HG02870 (cell line): Measurements from ENCODE around the gene EYA2.
"Not testable (repeated sequence)": the region's sequence is repeated elsewhere in the genome, so short reads cannot be mapped to it uniquely, and the experiment has no call there.

ENCODE experiments used
- ATAC-seq: cut with Tn5 transposase; IDR thresholded peaks from one replicate; pipeline ENCODE4 v1.9.1; 2021; ENCODE audit warnings: mild to moderate bottlenecking, moderate library complexity; ENCODE audit not compliant: unreplicated experiment

The EYA2 gene

DNA sequence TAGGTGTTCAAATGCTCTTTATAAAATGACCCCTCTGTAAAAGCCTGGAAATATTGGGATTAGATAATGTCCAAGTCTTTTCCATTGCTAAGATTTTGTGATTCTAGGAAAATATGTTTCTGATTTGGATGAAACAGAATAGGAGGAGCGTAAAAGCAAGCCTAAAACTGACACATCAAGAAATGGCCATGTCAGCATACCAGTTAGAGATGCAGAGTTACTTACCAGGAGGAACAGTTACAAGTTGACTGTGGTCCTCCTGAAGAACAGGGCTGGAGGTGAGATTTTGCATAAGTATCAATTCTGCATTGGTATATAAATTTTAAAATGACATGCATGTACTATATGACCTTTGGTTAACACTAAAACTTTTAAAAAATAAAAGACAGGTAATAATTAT lies 35.3 kb downstream of the EYA2 start:
- no peak for ATAC-seq

- no peak for ATAC-seq
These were observed 36.1 kb downstream of the EYA2 start for GRCh38 chr20:46930640-46931339.

GRCh38 chr20:46931699-46932098 lies 37.1 kb downstream of the EYA2 start:
- no peak for ATAC-seq

DNA sequence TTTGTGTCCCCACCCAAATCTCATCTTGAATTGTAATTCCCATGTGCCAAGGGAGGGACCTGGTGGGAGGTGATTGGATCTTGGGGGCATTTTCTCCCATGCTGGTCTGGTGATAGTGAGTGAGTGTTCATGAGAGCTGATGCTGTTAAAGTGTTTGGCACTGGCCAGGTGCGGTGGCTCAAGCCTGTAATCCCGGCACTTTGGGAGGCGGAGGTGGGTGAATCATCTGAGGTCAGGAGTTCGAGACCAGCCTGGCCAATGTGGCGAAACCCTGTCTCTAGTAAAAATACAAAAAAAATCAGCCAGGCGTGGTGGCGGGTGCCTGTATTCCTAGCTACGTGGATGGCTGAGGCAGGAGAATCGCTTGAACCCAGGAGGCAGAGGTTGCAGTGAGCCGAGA lies 37.8 kb downstream of the EYA2 start:
- ATAC-seq = not testable (repeated sequence)

GRCh38 chr20:46933150-46933549 lies 38.5 kb downstream of the EYA2 start:
- no peak for ATAC-seq

DNA sequence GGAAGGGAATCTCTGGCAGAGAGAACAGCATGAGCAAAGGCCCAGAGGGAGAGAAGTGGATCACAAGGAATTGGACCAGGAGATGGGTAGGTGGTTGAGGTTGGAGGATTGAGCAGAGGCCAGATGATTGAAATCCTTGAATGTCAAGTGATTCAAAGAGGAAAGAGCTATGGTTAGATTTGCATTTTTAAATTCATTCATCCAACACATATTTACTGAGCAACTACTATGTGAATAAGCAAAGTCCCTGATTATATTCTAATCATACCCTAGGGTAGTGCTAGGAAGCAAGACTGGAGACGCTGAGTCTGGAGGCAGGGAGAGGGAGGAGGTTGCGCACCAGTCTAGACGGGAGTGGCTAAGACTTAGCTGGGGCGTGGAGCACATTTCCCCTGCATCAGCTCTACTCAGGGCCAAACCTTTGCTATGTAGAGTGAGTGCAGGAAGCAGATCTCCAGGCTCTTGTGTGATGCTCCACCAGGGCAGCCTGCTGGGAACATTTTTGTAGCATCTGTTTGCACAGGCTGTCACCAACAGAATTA lies 40.2 kb downstream of the EYA2 start:
- ATAC-seq = no peak

- ATAC-seq = no peak
These were observed 40.9 kb downstream of the EYA2 start for GRCh38 chr20:46935394-46936017.

- no peak for ATAC-seq
These were observed 41.9 kb downstream of the EYA2 start for GRCh38 chr20:46936415-46937156.

DNA sequence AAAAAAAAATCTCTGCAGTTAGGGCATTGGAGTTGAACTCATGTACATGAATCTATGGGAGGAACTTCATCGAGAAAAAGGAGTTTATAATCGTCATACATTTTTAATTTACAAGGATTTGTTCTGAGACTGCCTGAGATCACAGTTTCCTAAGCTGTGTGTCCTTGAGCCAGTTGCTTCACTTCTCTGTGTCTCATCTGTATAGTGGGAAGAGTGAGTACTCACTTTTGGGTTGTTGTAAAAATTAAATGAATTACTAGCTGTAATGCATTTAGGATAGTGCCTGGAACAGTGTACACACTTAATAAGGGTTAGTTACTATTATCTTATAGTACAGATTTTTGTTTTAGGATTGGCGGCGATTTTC lies 42.5 kb downstream of the EYA2 start:
- ATAC-seq = no peak

- ATAC-seq = no peak
These were observed 43.0 kb downstream of the EYA2 start for GRCh38 chr20:46937533-46938226.

GRCh38 chr20:46938434-46938833 lies 43.8 kb downstream of the EYA2 start:
- ATAC-seq = no peak

DNA sequence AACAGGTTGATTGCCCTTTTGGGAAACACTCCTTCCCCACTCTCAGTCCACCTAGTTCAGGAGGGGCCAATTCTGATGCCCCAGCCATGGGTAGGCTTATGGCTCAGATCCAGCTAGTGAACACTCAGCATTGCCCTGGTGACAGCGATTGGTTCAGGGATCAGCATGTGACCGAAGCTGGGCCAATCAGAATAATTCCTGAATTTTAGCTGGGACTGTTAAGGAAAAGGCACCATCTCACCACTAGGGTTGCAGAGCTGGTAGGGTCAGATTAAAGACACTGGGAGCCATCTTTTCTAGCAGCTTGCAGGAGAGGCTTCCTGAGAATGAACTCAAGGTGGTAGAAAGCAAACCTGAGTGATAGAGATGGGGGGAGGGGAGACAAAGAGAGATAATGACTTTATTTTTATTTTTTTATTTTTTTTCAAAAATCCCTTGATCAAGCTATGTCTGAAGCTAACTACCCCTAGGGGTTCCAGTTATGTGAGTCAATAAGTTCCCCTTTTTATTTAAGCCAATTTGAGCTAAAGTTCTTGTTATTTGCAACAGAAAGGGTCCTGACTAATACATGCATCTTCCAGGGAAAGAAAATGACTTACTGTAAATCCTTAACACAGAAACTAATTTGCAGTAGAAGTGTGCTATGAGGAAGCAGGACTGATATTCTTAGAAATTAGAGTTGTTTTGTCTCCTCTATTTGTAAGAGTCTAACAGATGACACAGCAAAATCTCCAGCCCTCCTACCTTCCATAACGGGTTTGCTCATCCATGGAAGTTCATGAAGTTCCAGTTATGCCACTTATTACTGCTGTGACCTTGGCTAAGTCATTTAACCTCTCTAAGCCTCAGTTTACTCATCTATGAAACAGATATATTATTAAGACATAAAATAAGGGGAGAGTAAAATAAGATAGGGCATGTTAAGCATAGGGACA lies 44.7 kb downstream of the EYA2 start:
- ATAC-seq = no peak

GRCh38 chr20:46940616-46941015 lies 46.0 kb downstream of the EYA2 start:
- ATAC-seq = no peak

- no peak for ATAC-seq
These were observed 46.8 kb downstream of the EYA2 start for GRCh38 chr20:46941404-46941803.

DNA sequence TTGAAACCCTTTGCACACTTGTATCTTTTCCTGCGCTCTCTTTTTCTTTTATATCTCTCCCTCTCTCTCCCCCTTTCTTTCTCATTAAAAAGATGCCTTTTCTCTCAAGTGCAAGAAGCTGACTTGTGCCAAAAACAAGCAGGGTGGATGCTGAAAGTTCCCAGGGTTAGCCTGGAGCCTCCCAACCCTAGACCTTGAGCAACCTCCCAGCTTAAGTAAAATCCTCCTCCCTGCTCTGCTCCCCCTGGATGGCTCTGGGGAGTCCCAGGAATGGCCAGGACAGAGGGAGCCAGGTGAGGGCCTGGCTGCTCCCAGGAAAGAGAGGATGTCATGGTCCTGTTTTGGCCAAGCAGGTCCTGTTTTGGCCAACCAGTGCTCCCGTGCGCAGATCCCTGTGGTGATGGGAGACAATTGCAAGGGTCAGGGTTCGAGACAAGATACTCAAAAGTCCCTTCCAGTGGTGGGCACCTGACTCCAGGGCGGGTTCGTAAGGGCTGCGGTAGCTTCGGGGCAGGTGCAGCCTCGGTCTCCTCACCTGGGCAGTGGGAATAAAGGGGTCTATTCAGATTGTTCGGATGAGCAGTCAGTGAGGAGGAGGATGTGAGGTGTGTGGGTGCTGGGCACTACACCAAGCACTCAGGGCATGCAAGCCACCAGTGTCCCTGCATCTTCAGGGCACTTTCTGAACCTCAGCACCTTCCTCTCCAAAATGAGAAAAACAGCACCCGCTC lies 49.4 kb downstream of the EYA2 start:
- ATAC-seq = no peak

DNA sequence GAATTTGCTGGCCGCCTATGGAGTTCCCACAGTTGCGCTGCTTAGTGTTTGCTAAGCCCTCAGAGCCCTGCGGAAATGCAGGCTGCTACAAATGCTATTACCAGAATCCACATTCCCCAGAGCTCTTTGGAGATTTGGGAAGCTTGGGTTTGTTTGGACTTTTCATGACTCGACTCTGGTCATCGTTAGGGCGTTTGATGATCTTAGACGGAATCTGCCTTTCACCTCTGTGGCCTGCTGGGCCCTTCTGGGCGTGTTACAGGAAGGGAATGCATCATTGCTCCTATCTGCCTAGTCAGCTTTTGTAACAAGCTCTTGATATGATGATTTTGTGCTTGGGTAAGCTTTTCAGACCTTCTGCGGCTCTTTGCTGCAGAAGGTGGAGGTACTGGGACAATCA lies 50.8 kb downstream of the EYA2 start:
- ATAC-seq = no peak

- no peak for ATAC-seq
These were observed 51.6 kb downstream of the EYA2 start for GRCh38 chr20:46946181-46946624.

DNA sequence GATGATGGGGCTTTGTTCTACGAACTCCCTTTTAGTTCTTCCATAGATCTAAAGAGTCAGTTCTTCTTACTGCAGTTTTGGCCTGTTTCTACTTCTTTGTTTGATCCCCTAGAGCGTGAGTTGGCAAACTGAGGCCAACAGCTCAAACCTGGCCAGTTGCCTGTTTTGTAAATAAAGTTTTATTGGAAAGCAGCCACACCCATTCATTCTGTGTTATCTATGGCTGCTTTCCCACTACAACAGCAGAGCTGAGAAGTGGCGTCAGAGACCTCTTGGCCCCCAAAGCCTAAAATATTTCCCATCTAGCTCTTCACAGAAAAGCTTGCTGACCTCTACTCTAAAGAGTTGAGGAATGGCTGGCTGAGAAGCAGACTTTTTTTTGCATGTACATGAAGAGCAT lies 52.2 kb downstream of the EYA2 start:
- no peak for ATAC-seq

GRCh38 chr20:46948081-46948480 lies 53.4 kb downstream of the EYA2 start:
- no peak for ATAC-seq
